Raji (cell line): ENCODE results near the gene SORCS2.

Experiments
- POLR2A ChIP-seq: IDR thresholded peaks from 2 replicates; pipeline ENCODE4 v1.6.1; 2011; ENCODE audit warnings: low read depth, low read length, control low read depth; ENCODE audit not compliant: insufficient read depth

The SORCS2 gene

DNA sequence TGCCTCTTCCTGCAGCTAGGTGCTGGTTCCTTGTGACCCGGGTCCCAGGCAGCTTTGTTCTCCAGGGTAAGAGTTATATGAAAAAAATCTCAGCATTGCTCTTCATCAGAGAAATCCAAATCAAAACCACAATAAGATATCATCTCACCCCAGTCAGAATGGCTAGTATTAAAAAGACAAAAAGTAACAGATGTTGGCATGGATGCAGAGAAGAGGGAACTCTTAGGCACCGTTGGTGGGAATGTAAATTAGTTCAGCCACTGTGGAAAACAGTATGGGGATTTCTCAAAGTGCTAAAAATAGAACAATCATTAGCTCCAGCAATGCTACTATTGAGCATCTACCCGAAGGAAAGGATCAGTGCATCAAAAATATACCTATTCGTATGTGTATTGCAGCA is 61.5 kb downstream of the SORCS2 start:
- TF ChIP-seq POLR2A: no peak

DNA sequence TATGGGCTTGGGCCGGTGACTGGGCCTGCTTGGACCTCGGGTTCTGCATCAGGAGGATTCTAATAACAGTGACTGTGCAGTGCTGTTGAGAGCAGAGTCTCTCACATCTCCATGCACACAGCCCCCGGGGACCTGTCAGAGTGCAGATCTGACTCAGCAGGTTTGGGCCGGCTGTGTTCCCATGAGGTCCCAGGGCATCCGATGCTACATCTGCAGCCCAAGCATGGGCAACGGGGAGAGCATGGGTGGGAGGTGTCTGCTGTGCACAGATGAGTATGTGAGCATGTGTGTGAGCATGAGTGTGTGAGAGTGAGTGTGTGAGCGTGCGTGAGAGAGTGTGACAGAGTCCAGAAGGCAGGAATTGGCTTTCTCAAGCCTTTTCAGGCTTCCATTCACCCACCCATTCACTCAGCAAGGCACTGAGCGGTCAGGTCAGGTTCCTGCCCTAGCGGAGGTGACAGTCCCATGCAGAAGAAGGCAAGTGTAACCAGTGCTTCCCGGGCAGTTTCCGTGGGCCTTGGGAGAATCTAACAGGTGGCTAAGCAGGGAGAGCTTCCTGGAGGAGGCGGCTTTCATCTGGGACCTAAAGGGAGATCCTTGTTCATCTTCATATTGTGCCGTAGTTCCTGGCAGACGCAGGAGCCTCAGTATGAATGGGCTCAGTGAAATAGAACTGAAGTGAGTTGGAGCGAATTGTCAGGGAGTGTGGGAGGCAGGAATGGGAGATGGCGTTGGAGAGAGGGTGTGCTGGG is 62.6 kb downstream of the SORCS2 start:
- TF ChIP-seq POLR2A: no peak

DNA sequence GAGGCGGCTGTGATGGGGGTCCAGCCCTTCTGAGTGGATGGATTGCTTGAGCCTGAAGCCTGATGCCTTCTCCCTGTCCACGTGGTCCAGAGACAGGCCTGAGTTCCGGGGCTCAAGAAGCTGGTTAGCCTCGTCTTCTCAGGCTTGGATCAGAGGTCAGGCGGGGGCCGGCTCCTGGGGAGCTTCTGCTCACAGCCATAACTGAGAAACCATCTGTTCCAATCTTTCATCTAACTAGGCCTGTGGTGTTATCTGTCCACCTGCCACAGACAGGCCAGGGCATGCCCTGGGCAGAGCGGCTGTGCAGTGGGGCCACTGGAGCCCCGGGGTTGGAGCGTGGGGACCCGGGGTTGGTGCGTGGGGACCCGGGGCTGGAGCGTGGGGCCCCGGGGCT is 63.1 kb downstream of the SORCS2 start:
- TF ChIP-seq POLR2A: no peak

DNA sequence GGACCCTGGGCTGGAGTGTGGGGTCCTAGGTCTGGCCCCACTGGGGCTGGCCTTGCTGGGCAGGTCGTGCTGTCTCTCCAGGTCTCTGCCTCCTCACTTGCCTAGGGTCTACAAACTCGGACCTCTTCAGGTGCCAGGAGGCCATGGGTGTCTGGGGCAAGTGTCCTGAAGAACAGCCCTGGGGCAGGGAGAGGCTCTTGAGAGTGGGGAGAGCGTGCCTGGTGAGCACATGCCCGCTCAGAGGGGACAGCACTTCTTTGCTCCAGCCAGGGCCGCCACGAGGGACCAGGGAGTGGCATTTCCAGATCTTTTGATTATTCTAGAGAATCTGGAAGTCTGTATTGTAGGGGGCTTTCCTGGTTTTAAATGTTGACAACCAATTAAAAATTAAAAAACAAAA is 63.7 kb downstream of the SORCS2 start:
- no peak for TF ChIP-seq POLR2A

DNA sequence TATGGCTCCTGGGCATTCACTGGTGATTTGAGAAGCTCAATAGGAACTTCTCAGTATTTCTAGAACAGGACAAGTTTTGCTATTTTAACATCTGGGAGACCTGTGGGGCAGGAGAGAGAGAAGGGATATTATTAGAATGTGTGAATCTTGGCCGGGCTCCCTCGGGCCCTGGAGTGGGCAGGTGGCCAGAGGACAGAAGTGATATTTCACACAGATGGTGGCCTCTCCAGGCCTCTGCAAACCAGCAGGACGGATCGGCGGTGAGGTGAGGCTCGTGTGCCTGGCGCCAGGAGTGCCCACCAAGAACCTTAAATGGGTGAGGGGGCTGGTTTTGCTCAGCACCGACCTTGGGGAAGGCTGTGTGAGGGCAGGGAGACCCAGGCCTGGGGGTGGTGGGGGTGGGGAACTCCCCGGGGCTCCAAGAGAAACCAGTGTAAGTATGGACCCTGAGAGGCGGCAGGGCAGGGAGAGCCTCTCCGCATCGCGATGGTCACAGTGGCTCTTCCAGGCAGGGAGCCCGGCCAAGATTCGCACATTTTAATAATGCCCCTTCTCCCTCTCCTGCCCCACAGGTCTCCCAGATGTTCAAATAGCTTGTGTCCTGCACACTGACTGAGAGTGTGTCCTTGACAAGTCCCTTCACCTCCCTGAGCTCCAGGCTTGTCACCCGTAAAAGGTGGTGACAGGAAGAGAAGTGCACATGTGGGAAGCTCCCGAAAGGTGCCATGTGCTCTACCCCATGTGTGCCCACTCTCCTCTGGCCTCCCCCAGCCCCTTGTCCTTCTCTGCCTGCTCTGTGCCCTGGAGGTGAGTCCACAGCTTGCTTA is 64.9 kb downstream of the SORCS2 start:
- TF ChIP-seq POLR2A: no peak

DNA sequence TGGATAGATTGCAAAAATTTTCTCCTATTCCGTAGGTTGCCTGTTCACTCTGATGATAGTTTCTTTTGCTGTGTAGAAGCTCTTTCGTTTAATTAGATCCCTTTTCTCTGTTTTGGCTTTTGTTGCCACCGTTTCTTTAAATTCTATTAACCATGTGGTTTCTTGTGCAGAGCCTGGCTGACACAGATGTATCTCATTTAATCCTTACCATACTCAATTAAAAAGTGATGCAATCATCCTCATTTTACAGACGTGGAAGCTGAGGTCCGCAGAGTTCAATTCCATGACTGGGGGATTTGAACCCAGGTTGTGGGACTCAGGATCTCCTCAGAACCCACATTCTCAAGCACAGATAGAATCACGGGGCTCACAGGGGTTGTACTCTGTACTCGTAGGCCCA is 66.7 kb downstream of the SORCS2 start:
- TF ChIP-seq POLR2A: no peak

DNA sequence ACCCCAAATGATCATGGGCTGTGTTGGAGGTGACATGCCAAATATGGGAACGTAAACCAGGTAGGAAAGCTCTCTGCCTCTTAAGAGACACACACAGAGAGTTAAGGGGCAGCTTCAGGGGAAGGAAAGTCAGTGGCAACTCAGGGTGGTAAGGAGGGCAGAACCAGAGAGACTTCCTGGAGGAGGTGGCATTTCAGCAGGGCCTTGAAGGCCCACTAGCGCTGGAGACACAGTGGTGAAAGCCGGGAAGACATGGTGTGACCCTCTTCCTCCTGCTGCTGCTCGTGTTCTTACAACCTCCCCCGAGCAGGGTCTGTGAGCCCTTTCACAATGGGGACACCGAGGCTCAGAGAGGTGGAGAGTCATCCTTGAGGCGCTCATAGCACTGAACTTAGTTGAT is 68.2 kb downstream of the SORCS2 start:
- no peak for TF ChIP-seq POLR2A

DNA sequence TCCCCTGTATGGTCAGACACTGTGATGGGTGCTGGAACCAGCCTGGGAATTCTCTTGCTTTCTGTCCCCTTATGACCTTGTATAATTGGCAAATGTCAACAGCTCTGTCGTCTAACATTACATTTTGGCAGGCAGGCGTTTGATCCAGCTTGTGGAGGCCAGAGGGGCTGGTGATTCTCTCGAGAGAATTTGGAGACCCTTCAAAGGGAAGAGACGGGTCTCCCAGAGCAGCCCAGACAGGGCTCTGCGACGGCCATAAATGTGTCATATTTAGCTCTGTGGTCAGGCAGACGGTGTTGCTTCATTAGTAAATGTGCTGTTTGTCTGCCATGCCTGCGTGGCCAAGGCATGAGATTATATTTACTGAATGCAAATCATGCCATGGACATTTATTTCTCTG is 68.7 kb downstream of the SORCS2 start:
- TF ChIP-seq POLR2A: no peak

DNA sequence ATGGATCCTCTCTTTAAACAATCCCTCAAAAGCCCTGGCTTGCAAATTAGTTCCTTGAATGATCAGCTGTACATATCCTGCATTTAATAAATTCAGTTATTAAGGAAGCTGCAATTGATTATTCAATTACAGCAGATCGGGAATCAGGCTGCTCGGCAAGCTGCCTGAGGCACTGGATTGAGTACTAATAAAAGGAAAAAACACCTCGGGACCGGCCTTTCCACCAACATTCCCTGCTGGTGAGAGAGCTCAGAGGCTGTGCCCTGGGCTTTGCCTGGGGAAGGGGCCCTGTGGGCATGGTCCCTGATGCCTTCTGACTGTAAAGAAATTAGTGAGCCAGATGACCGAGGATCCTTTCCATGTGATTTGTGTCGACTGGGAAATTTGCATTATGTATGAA is 69.2 kb downstream of the SORCS2 start:
- TF ChIP-seq POLR2A: no peak

DNA sequence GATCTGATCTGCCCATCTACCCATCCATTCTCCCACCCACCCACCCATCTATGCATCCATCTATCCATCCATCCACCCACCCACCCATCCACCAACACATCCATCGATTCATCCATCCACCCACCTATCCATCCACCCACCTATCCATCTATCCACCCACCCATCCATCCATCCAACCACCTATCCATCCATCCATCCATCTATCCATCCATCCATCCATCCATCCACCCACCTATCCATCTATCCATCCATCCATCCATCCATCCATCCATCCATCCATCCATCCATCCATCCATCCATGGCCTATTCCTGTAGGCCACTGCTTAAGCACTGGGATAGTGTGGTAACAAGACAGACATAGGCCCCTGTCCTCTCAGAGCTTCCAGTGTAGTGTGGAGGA is 69.8 kb downstream of the SORCS2 start:
- TF ChIP-seq POLR2A: no peak

DNA sequence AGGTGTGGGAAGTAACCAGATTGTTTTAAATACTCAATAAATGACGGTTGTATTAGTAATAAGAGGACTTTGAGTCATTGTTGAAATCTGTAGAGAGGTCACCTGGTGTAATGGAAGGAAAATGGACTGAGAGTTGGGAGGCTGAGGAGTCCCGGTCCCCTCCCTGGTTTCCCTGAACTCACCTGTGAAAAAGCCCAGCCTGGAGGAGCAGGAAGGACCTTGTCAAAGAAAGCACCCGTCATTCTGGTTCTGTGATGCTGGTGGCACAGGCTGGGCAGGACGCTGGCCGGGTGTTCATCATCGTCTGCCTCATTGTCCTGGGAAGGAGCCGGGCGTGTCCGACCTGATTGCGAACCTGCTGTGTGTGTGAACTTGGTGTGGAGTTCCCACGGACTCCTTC is 70.8 kb downstream of the SORCS2 start:
- no peak for TF ChIP-seq POLR2A

DNA sequence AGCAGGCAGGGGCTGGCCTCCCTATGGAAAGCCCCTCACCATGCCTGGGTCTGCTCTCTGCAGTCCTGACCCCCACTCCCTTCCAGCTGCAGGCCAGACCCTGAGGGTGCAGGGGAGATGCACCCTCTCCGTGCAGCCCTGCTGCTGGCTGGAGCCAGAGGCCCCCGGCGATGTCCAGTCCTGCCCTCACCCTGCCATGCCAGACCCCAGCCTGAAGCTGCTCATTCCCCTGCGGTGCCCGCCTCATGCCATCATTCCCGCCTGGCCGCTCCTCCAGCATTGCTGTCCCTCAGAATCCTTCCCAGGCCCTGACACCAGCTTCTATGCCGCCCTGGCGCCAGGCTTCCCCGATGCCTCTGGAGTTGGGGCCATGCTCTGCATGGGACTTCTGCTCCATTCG is 72.4 kb downstream of the SORCS2 start:
- no peak for TF ChIP-seq POLR2A

DNA sequence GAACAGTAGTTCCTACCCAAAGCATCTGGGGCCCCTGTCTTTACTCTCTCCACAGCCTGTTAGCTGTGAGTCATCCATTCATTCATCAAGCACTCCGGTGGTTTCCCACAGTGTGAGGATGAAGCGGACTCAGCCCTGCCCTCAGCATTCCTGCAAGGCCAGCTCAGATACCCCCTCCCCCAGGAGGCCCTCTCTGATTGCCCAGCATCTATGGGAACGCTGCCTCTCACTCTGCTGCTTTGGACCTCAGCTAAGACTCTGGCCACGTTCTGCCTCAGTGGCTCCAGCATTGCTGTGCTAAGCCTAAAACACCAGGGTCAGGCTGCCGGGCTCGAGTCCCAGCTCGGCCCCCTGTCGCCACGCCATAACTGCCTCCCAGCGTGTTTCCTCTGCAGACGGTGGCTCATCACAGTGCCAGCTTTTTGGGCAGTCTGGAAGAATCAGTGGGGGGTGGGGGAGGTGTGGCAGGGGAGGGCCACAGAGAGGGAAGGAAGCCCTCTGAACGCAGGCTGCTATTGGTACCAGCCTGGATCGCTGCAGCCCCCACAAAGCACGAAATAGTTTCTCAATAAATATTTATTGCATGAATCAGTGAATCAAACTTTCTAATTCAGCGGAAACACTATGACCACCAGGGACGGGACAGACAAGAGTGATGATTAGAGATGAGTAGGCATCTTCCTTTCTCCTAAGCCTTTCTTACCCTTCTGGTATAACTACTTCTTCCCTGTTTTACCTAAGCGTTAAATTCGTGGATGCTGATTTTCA is 74.4 kb downstream of the SORCS2 start:
- TF ChIP-seq POLR2A: no peak

DNA sequence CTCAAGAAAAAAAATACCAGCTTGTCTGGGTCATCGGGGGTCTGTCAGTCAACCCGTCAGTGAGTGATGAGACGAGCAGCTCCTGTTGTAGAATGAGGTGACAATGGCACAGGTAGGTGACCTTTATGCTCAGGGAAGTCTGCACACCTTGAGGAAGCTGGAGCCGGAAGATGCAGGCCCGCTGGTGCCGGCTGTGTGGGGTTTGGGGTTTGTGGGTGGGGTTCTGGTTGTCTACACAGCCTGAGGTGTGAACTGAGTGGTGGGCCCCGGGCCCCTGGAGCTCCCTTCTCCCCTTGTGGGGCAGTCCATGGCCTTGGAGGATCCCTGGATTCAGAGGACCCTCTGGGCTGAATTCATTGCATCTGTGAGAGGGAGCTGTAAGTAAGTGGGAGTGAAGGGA is 75.5 kb downstream of the SORCS2 start:
- TF ChIP-seq POLR2A: no peak

DNA sequence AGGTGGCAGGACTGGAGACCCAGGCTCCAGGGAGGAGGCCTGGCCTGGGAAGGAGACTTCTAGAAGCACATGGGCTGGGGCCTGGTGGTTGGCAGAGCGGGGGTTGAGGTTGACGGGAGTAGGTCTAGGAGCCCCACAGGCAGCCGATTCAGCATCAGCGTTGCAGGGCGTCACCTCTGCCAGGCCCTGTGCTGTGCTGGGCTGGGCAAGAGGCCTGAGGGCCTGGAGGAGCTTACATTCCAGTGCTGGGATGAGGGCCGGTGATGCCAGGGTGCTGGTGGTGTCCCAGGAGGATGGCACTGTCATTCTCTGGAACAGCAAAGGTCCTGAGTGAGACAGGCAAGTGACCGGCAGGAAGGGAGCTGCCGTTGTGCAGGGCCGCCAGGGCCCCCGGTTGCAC is 76.6 kb downstream of the SORCS2 start:
- no peak for TF ChIP-seq POLR2A

DNA sequence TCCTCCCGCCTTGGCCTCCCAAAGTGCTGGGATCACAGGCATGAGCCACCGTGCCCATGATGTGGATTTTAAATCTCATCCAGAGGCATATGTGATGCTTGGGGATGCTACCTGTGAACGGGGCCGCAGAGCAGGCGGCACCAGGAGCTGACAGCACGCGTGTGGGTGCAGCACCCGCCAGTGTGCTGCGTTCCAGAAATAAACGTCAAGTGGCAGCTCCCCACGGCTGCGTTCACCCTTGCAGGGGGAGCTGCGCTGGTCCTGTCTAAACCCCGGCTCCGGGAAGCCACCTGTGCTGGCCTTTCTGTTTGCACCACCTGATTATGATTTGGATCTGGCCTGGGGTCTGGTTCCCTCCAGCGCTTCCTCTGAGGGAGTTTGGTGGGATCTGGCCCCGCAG is 77.8 kb downstream of the SORCS2 start:
- TF ChIP-seq POLR2A: no peak

DNA sequence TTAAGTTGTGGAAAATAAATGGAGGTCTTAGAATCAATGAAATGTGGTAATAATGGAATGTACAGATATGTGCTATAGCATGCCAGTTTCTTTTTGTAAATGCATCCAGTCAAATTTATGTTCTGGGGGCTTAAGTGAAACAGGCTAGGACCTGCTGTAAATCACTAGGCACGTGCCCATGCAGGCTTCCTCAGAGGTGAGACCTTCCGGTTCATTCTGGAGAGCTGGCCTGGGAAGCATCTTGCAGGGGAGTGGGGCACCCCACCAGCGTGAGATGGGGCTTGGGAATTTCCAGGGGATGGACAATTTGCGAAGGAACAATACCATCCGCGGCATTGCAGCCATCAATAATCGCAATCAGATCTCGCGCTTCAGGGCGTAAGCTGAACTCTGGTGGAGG is 80.1 kb downstream of the SORCS2 start:
- no peak for TF ChIP-seq POLR2A
